Measurements from ENCODE around the gene AHRR.

- no peak for TF ChIP-seq CTCF (IDR thresholded peaks at IDR 0.05)
- TF ChIP-seq POLR2A (IDR thresholded peaks at IDR 0.05): no peak
- no peak for TF ChIP-seq EP300 (IDR thresholded peaks at IDR 0.05; ENCODE audit: low read depth)
- no peak for TF ChIP-seq POLR2AphosphoS5 (IDR thresholded peaks at IDR 0.05)
Measured at GRCh38 chr5:362978-363765, 41.7 kb downstream of the AHRR start.

All from transverse colon (tissue), 4 donors.